Breast epithelium (tissue), 3 donors: ENCODE measurements around the gene HSPB2.

ENCODE experiments used
- CTCF ChIP-seq, 3 donors: fragments of 450-650 bp; IDR thresholded peaks; one replicate each; pipeline ENCODE4 v1.5.1; 2016 to 2017; ENCODE audit warnings: antibody characterized with exemption in 3 of 3, mild to moderate bottlenecking in 3 of 3, moderate library complexity in 3 of 3
- POLR2A ChIP-seq: fragments of 450-650 bp; IDR thresholded peaks from one replicate; pipeline ENCODE4 v1.6.1; 2016; ENCODE audit warnings: antibody characterized with exemption, mild to moderate bottlenecking, moderate library complexity

GRCh38 chr11:111936040-111936540, 23.6 kb downstream of the HSPB2 start:
- no peak for TF ChIP-seq POLR2A
- no peak for TF ChIP-seq CTCF (IDR thresholded peaks at IDR 0.05)
